ENCODE data around the gene CYB5R2. TPM values are rescaled to one million over a fixed set of nuclear protein-coding genes. Genes with fewer than 3 reads are reported as not detected.
"Not testable (repeated sequence)": the region's sequence is repeated elsewhere in the genome, so short reads cannot be mapped to it uniquely, and the experiment has no call there.

CYB5R2 gene
- total RNA-seq, 1 donor from 2014 or later, result 50.3 TPM

- no peak for DNase-seq (ENCODE audit: low spot score)
These were observed 4.4 kb downstream of the CYB5R2 start for GRCh38 chr11:7668911-7669310.

GRCh38 chr11:7668464-7668863 lies 4.8 kb downstream of the CYB5R2 start:
- DNase-seq (ENCODE audit: low spot score), result no peak

- peak; percentile 96 for DNase-seq (ENCODE audit: low spot score)
These were observed 5.8 kb downstream of the CYB5R2 start for GRCh38 chr11:7667460-7667859.

GRCh38 chr11:7666292-7666866 lies 6.9 kb downstream of the CYB5R2 start:
- no peak for DNase-seq (ENCODE audit: low spot score)

GRCh38 chr11:7665473-7666291 lies 7.6 kb downstream of the CYB5R2 start:
- DNase-seq (ENCODE audit: low spot score), result peak; percentile 66

GRCh38 chr11:7664867-7665266 lies 8.4 kb downstream of the CYB5R2 start:
- no peak for DNase-seq (ENCODE audit: low spot score)

- DNase-seq (ENCODE audit: low spot score), result not testable (repeated sequence)
These were observed 9.8 kb downstream of the CYB5R2 start for GRCh38 chr11:7663531-7663930.

- DNase-seq (ENCODE audit: low spot score), result peak; percentile 71
These were observed 15.8 kb downstream of the CYB5R2 start for GRCh38 chr11:7657306-7658025.

GRCh38 chr11:7656704-7657103 lies 16.6 kb downstream of the CYB5R2 start:
- no peak for DNase-seq (ENCODE audit: low spot score)

- DNase-seq (ENCODE audit: low spot score), result no peak
These were observed 17.8 kb downstream of the CYB5R2 start for GRCh38 chr11:7655253-7656217.

GRCh38 chr11:7654195-7654705 lies 19.1 kb downstream of the CYB5R2 start:
- DNase-seq (ENCODE audit: low spot score), result no peak

- no peak for DNase-seq (ENCODE audit: low spot score)
These were observed 21.6 kb downstream of the CYB5R2 start for GRCh38 chr11:7651700-7652099.

- DNase-seq (ENCODE audit: low spot score), result no peak
These were observed 22.2 kb downstream of the CYB5R2 start for GRCh38 chr11:7651140-7651551.

GRCh38 chr11:7648264-7648663 lies 25.0 kb downstream of the CYB5R2 start:
- DNase-seq (ENCODE audit: low spot score), result no peak

GRCh38 chr11:7646866-7647265 lies 26.4 kb downstream of the CYB5R2 start:
- no peak for DNase-seq (ENCODE audit: low spot score)

- no peak for DNase-seq (ENCODE audit: low spot score)
These were observed 28.1 kb downstream of the CYB5R2 start for GRCh38 chr11:7645206-7645605.

GRCh38 chr11:7643314-7643713 lies 30.0 kb downstream of the CYB5R2 start:
- no peak for DNase-seq (ENCODE audit: low spot score)

- no peak for DNase-seq (ENCODE audit: low spot score)
These were observed 30.6 kb downstream of the CYB5R2 start for GRCh38 chr11:7642747-7643146.

- DNase-seq (ENCODE audit: low spot score), result no peak
These were observed 32.5 kb downstream of the CYB5R2 start for GRCh38 chr11:7640816-7641215.

GRCh38 chr11:7639643-7640025 lies 33.7 kb downstream of the CYB5R2 start:
- no peak for DNase-seq (ENCODE audit: low spot score)
